Measurements from ENCODE around the gene SLC25A44.
"Not testable (repeated sequence)": the region's sequence is repeated elsewhere in the genome, so short reads cannot be mapped to it uniquely, and the experiment has no call there.

SLC25A44 gene

DNA sequence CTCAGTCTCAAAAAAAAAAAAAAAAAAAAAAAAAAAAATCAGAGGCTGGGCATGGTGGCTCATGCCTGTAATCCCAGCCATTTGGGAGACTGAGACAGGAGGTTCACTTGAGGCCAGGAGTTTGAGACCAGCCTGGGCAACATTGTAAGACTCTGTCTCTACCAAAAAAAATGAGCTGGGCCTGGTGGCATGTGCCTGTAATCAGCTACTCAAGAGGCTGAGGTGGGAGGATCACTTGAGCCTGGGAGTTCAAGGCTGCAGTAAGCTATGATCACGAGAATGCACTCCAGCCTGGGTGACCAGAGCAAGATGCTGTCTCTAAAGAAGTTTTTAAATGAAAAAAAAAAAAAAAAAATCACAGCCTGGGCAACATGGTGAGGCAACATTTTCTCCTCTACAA lies 30.2 kb upstream of the SLC25A44 start:
- no peak for DNase-seq (ENCODE audit: low spot score)

DNA sequence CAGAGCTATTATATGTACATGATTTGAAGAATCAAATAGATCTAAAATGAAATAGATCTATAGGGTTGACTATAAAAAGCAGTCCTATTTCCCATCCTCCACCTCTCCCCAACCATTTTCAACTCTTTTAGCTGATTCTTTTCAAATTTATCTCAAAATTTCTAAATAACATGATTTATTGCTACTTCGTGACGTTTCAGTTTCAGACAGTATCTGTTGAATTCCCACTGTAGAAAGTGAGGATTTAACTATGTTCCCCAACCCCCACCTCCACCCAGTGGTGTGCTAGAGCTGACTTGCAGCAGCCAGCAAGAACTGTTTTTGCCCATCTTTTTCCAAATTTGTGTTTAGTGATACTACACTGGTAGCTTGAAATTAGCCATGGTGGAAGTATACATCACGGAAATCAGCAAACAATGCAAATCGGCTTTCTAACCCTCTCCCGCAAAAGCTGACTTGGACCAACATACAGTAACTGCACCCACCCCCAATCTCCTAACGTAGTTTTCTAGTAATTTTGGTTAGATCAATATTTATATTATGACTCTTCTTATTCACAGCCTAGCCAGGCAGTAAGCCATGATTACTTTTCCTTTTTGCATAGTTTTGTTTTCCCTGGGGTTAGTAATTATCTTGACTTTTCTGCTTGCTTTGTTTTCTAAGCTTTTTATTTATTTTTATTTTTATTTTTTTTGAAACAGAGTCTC lies 29.6 kb upstream of the SLC25A44 start:
- DNase-seq (ENCODE audit: low spot score): no peak

DNA sequence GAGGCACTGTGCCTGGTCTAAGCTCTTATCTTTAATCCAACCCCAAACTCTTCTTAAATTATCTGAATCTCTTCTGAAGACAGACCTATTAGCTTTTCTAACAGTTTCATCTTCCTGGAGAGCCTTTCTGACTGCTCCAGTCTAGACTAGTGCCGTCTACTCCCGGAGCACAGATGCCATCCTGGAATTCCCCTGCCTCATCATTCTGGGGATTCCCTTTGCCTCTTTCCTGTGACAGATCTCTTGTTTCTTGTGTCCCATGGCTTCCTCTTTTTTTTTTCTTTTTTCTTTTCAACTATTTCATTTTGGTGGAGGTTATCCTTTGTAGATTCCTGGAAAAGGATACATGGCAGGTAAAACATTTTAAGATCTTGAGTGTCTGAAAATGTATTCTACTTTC lies 28.8 kb upstream of the SLC25A44 start:
- DNase-seq (ENCODE audit: low spot score): no peak

DNA sequence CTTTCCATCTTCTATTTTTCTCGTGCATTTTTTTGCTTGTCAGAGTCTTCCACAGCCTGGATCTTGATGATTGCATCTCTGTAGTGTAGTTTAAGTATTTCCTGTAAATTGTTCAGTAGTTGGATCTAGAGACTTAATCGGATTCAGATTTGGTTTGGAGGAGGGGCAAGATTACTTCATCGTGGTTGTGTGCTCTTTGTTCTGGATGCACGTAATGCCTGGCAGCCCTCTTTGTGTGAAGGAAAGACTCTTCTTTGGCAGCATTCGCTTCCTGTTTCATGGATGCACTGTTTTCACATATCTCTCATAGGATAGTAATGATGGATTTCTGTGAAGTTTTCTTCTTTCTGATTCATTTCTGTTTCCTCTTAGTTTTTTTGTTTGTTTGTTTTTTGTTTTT lies 26.4 kb upstream of the SLC25A44 start:
- DNase-seq (ENCODE audit: low spot score): no peak

DNA sequence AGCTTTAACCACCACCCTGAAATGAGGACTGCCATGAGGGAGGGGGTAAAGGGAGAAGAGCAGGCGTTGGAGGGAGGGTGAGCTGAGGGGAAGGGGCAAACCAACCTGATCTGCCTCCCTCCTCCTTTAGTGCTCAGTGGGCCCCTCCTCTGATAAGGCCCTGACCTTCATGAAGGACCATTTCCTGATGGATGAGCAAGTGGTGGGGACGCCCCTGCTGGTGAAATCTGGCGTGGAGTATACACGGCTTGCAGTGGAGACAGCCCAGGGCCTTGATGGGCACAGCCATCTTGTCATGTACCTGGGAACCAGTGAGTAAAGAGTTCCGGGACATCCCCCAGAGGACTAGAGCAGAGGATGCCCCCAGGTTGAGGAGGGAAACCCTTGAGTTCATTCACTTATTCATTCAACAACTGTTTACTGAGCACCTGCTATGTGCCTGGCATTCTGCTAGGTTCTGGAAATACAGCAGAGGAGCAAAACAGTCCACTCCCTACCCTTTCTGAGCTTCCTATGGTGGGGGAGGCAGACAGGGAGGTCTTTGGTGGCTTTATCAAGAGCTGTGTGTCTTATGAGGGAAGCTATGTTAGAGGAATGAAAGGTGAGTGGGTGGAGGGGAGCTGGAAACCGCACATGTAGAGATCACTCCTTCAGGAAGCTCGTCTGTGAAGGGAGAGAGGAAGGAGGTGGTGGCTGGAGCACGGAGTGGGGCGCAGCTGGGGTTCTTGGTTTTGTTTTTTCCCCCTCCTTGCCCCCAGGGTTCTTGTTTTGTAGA lies 21.0 kb upstream of the SLC25A44 start:
- no peak for DNase-seq (ENCODE audit: low spot score)

DNA sequence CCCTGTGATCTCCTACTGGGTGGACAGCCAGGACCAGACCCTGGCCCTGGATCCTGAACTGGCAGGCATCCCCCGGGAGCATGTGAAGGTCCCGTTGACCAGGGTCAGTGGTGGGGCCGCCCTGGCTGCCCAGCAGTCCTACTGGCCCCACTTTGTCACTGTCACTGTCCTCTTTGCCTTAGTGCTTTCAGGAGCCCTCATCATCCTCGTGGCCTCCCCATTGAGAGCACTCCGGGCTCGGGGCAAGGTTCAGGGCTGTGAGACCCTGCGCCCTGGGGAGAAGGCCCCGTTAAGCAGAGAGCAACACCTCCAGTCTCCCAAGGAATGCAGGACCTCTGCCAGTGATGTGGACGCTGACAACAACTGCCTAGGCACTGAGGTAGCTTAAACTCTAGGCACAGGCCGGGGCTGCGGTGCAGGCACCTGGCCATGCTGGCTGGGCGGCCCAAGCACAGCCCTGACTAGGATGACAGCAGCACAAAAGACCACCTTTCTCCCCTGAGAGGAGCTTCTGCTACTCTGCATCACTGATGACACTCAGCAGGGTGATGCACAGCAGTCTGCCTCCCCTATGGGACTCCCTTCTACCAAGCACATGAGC lies 17.2 kb upstream of the SLC25A44 start:
- no peak for DNase-seq (ENCODE audit: low spot score)

DNA sequence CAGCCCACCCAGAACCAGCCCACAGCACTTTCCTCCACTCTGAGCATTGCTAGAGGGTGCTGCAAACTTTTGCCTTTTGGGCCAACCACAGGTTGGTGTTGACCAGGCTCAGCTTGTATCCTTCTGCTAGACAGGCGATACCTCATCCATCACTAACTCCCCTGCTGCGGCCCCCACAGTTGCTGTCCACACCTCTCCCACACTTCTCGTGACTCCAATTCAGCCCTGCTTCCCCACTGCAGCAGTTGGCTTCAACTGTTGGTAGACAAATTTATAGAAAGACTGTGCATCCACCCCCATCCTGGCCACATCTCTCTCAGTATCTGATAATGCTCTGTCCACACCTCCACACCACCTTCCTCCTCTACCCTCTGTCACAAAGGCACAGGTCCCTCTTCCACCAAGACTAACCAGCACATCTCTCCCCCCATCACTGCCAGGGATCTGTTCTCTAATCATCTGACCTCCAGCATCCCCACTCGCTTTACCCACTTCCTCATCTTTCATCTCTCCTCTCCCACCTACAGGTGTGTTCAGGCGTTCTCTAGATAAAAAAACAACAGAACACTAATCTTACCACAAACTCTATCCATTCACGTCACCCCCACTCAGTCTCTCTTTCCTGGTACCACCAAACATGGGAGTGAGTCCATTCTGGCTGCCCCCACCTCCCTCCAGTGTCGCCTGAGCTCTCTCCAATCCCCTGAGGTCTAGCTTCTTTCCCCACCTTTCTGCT lies 15.8 kb upstream of the SLC25A44 start:
- DNase-seq (ENCODE audit: low spot score): no peak

DNA sequence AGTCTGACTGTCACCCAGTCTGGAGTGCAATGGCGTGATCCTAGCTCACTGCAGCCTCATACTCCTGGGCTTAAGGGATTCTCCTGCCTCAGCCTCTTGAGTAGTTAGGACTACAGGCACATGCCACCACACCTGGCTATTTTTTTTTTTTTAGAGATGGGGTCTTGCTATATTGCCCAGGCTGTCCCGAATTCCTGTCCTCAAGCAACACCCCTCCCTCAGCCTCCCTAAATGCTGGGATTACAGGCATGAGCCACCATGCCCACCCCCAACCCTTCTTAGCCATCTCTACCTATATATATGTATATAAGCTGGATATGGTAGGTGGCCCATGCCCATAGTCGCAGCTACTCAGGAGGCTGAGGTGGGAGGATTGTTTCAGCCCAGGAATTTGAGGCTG lies 13.4 kb upstream of the SLC25A44 start:
- DNase-seq (ENCODE audit: low spot score): no peak

DNA sequence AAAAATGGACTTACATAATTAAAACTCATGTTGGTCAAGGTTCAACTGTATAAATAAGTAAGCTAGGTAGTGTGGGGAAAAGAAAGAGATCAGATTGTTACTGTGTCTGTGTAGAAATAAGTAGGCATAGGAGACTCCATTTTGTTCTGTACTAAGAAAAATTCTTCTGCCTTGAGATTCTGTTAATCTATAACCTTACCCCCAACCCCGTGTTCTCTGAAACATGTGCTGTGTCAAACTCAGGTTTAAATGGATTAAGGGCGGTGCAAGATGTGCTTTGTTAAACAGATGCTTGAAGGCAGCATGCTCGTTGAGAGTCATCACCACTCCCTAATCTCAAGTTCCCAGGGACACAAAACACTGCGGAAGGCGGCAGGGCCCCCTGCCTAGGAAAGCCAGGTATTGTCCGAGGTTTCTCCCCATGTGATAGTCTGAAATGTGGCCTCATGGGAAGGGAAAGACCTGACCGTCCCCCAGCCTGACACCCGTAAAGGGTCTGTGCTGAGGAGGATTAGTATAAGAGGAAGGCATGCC lies 12.4 kb upstream of the SLC25A44 start:
- DNase-seq (ENCODE audit: low spot score): not testable (repeated sequence)

DNA sequence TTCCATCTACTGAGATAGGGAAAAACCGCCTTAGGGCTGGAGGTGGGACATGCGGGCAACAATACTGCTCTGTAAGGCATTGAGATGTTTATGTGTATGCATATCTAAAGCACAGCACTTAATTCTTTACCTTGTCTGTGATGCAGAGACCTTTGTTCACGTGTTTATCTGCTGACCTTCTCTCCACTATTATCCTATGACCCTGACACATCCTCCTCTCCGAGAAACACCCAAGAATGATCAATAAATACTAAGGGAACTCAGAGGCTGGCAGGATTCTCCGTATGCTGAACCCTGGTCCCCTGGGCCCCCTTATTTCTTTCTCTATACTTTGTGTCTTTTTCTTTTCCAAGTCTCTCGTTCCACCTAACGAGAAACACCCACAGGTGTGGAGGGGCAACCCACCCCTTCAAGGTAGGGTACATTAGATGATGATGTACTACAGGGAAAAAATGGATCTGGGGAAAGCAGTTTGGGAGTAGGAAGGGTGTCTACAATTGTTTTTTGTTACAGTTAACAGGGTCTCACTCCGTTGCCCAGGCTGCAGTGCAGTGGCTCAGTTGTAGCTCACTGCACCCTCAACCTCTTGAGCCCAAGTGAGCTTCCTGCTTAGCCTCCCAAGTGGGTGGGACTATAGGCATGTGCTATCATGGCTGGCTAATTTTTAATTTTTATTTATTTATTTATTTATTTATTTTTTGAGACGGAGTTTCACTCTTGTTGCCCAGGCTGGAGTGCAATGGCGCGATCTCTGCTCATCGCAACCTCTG lies 11.7 kb upstream of the SLC25A44 start:
- DNase-seq (ENCODE audit: low spot score): not testable (repeated sequence)

DNA sequence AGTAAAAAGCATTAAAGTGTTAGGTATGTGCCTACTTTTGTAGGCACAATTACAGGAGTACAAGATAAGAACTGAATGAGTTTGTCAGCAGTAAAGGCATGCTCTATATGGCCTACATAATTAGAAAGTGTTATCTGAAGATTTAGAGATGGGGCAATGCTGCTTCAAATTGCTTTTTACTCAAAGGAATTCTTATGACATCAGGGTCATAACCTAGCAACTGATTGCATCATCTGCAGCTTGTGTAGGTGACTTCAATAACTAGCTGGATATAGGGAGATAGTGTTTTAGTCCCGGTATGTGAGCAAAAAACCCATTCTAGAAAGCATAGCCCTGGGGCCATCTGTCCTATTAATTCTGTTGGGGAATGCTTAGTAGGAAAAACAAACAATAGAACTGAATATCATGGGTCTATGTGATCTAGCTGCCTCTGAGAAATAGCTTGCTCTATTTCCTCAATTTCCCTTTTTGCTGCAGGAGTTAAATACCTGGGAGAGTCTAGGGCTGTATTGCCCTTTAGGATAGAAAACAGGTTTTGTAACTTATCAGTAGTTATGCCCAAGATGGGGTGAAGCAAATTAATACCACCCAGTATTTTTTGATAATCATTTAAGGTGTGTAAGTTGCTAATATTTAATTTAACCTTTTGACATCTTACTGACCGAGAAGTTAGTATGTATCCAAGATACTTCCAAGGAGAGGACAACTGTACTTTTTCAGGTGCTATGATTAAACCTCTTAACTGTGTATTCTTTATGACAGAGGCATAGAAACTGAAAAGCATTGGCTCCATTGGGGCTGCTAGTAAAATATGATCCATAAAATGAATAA lies 7.3 kb upstream of the SLC25A44 start:
- not testable (repeated sequence) for DNase-seq (ENCODE audit: low spot score)

DNA sequence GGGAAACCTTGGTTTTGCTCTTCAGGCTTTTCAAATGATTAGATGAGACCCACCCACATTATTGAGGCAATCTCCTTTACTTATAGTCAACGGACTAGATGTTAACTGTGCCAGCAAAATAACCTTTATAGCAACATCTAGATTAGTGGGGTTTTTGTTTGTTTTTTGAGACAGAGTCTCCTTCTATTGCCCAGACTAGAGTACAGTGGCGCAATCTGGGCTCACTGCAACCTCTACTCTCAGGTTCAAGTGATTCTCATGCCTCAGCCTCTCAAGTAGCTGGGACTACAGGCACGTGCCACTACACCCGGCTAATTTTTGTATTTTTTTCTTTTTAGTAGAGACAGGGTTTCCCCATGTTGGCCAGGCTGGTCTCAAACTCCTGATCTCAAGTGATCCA lies 3.6 kb upstream of the SLC25A44 start:
- not testable (repeated sequence) for DNase-seq (ENCODE audit: low spot score)

DNA sequence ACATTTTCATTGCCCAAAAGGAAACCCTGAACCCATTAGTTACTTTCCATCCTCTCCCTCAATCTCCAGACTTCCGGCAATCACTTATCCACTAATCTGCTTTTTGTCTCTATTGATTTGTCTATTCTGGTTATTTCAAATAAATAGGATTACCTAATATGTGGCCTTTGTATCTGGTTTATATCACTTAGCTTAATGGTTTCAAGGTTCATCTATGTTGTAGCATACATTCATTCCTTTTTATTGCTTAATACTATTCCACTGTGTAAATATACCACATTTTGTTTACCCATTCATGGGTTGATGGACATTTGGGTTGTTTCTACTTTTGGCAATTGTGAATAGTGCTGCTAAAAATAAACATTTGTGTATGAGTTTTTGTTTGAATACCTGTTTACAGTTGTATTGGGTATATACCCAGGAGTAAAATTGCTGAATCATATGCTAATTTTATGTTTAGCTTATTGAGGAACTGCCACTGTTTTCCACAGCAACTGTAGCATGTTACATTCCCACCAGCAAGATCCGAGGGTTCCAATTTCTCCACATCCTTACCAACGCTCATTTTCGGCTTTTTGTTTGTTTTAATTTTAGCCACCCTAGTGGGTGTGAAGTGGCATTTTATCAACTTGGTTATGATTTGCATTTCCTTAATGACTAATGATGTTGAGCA lies 2.5 kb upstream of the SLC25A44 start:
- DNase-seq (ENCODE audit: low spot score): no peak

DNA sequence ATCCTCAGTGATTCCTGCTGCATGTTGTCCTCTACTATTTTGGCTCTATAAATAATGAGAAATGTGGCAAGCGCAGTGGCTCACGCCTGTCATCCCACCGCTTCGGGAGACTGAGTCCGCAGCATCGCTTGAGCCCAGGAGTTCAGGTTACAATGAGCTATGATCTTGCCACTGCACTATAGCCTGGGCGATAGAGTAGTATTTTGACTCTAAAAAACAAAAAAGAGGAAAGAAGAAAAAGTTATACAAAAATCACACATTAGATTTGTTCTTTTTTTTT lies 756 bp upstream of the SLC25A44 start:
- DNase-seq (ENCODE audit: low spot score): no peak

DNA sequence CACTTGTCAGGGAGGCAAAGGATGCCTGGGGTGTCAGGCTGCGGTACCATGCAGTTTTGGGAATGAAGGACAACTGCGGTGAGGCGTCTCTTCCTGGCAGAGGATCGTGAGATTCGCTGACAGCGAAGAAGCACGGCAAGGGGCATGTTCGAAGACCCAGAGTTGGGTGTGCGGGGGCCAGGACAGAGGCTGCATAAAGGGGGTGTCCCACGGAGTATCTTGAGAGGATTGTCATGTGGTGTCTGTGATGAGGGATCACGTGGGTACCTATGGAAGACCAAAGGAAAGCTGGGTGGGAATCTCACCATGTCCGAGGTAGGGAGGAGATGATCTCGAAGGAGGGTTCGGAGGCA lies 372 bp downstream of the SLC25A44 start:
- DNase-seq (ENCODE audit: low spot score): peak; percentile 47

DNA sequence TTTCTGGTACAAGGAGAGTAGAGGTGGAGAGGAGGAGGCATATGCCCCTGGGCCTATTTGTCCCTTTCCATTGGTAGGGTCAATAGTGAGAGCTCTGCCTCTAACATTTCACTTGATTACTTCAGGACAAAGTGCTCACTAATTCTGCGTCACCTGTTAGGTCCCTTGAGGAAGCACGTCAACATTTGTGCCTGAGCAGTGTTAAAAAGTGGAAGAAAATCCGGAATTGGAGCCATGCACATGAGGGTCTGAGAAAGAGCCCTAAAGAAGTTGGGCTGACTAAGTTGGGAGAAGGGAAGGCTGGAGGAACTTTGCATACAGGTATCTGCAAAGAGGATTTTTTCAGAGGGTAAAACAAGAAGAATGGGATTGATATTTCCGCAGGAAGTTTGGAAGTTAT lies 1.9 kb downstream of the SLC25A44 start:
- no peak for DNase-seq (ENCODE audit: low spot score)

DNA sequence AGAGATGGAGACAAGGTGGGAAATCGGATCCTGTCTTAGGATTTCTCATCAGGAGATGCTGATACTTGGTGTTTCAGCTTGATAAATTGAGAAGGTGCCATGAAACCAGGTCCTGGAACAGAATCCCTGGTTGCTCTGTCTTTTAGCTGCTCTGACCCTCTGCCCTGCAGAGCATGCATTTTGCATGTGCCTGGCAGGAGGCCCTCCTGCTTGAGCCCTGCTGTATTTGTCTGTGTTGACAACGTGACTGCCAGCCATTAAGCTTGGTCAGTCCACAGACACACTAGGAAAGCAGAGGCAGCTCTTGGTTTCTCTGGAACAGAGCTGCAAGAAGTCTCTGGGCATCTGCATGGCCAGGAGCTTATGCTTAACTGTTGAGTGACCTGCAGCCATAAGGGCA lies 2.5 kb downstream of the SLC25A44 start:
- DNase-seq (ENCODE audit: low spot score): no peak

DNA sequence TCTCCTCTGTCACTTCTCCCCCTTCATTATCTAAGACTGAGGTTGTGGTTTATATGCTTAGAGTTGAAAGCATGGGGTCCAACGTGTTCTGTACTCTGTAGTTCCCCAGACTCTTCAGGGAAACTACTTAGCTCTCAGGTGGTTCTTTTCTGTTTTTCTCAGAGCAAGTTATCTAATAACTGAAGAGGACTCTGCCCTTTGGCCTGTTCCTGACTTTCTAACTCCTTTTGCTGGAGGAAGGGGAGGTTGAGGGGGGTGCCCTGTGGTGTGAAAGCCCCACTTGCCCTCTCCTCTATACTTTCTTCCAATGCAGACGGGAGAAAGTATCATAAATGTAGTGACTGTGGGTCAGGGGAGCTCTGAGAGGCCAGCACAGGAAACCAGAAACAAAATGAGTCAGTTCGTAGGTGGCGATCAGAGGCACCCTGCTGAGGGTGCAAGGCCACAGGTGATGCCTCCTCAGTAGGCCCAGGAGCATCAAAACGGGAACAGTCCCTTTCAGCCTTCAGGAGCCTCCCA lies 5.0 kb downstream of the SLC25A44 start:
- no peak for DNase-seq (ENCODE audit: low spot score)

DNA sequence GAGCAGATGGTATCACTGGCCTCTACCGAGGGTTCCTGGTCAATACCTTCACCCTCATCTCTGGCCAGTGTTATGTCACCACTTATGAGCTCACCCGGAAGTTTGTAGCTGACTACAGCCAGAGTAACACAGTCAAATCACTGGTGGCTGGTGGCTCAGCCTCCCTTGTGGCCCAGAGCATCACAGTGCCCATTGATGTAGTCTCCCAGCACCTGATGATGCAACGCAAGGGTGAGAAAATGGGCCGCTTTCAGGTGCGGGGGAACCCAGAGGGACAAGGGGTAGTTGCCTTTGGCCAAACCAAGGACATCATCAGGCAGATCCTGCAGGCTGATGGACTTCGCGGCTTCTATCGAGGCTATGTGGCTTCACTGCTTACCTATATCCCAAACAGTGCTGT lies 6.1 kb downstream of the SLC25A44 start:
- no peak for DNase-seq (ENCODE audit: low spot score)

DNA sequence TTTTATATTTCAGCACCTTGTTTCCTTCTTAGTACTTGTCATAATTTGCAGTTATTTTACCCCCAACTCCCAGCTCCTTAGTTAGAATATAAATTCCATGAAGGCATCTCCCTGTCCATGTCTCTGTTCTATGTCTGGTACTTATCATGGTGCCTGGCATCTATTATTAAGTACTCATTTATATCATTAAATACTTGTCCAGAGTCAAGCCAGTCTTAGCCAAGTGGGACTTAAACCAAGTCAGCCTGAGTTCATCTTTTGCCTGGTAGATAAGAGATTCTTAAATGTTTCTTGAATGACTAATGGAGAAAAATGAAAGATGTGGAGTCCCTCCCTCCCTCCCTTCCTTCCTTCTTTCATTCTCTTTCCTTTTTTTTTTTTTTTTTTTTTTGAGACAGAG lies 9.4 kb downstream of the SLC25A44 start:
- DNase-seq (ENCODE audit: low spot score): no peak
